ENCODE data around the gene RSL24D1. TPM values are rescaled to one million over a fixed set of nuclear protein-coding genes. Genes with fewer than 3 reads are reported as not detected.

The RSL24D1 gene
- total RNA-seq, 1 experiment from 2014 or later = 149 TPM

DNA sequence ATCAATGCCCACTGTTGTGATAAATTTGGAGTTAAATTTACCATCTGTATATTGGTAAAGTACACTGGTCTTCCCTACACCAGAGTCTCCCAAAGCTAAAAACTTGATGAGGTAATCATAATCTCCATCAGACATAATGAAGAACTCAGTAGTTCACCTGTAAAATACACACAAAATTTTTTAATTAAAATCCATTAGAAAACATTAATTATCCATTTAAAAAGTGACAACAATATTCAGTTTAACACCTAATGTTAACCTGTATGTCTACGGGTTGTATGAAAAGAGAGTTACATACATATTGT, 38.0 kb upstream of the RSL24D1 start:
- no peaks in the 10 kb centered on the region for H3K36me3 ChIP-seq (ENCODE audit: control insufficient read depth in 1 of 2, insufficient read depth in 2 of 2, low read length in 2 of 2)
- no peaks in the 10 kb centered on the region for H3K9me2 ChIP-seq (ENCODE audit: insufficient read depth)
- no peaks in the 10 kb centered on the region for H4K20me1 ChIP-seq (ENCODE audit: insufficient read depth)
- intact Hi-C loops (cut with micrococcal nuclease) = no loop called here
- H3K9ac ChIP-seq (ENCODE audit: low read length) = no peak overlapping the region
- ChIA-PET RAD21 (ENCODE audit: low non-redundant PET in 1 of 2, low total read pairs in 2 of 2, uncharacterized antibody in 2 of 2, unreplicated experiment in 2 of 2) (no interaction called here), CTCF (no interaction called here), POLR2A (no interaction called here)
- DNase-seq (ENCODE audit: low read depth, low spot score) (no peak), ATAC-seq (no peak)
- BruUV-seq (replicated peaks) = no TSS peak
- H3K4me2 ChIP-seq (ENCODE audit: low read length) = no peak overlapping the region
- no peak overlapping the region for H2AFZ ChIP-seq (ENCODE audit: low read depth, low read length, poor library complexity, severe bottlenecking)
- no peaks in the 10 kb centered on the region for H3K9me3 ChIP-seq (ENCODE audit: control insufficient read depth in 1 of 2, insufficient read depth in 1 of 2, low read depth in 1 of 2, low read length in 2 of 2)
- no peak overlapping the region for H3K27ac ChIP-seq (ENCODE audit: low read depth, low read length)
- H3K79me2 ChIP-seq (ENCODE audit: insufficient read depth, low read length) = no peaks in the 10 kb centered on the region
- no peaks in the 10 kb centered on the region for H3K4me1 ChIP-seq (ENCODE audit: control insufficient read depth in 1 of 2, insufficient read depth in 2 of 2, low read length in 2 of 2)
- TF ChIP-seq, protein P1, sequence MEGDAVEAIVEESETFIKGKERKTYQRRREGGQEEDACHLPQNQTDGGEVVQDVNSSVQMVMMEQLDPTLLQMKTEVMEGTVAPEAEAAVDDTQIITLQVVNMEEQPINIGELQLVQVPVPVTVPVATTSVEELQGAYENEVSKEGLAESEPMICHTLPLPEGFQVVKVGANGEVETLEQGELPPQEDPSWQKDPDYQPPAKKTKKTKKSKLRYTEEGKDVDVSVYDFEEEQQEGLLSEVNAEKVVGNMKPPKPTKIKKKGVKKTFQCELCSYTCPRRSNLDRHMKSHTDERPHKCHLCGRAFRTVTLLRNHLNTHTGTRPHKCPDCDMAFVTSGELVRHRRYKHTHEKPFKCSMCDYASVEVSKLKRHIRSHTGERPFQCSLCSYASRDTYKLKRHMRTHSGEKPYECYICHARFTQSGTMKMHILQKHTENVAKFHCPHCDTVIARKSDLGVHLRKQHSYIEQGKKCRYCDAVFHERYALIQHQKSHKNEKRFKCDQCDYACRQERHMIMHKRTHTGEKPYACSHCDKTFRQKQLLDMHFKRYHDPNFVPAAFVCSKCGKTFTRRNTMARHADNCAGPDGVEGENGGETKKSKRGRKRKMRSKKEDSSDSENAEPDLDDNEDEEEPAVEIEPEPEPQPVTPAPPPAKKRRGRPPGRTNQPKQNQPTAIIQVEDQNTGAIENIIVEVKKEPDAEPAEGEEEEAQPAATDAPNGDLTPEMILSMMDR (IDR thresholded peaks at IDR 0.05 in 2 of 3, conservative IDR thresholded peaks at IDR 0.05 in 1 of 3; ENCODE audit: borderline replicate concordance in 1 of 3, insufficient read depth in 1 of 3, low read depth in 2 of 3, low read length in 2 of 3) = no peak
- TF ChIP-seq SP1 (IDR thresholded peaks at IDR 0.05; ENCODE audit: low read depth) (no peak), SIN3A (IDR thresholded peaks at IDR 0.05; ENCODE audit: low read depth) (no peak), POLR2A (IDR thresholded peaks at IDR 0.05; ENCODE audit: borderline replicate concordance, extremely low read depth, insufficient read depth, insufficient read length) (no peak), EZH2 (IDR thresholded peaks at IDR 0.05) (no peak), ELF1 (IDR thresholded peaks at IDR 0.05; ENCODE audit: borderline replicate concordance, low read depth) (no peak), SRF (IDR thresholded peaks at IDR 0.05; ENCODE audit: low read depth) (no peak), FOSL1 (IDR thresholded peaks at IDR 0.05; ENCODE audit: low read depth) (no peak), ZNF274 (IDR thresholded peaks at IDR 0.05; ENCODE audit: low read depth, low read length) (no peak), JUND (IDR thresholded peaks at IDR 0.05) (no peak), POLR2AphosphoS5 (IDR thresholded peaks at IDR 0.05; ENCODE audit: low read depth, low read length) (no peak), ZFX (IDR thresholded peaks at IDR 0.05) (no peak), CEBPB (IDR thresholded peaks at IDR 0.05; ENCODE audit: low read depth) (no peak), YY1 (IDR thresholded peaks at IDR 0.05; ENCODE audit: extremely low read depth, insufficient replicate concordance, low read depth, low read length) (no peak), RAD21 (IDR thresholded peaks at IDR 0.05; ENCODE audit: low read depth) (no peak)
- TF ChIP-seq, protein P2, sequence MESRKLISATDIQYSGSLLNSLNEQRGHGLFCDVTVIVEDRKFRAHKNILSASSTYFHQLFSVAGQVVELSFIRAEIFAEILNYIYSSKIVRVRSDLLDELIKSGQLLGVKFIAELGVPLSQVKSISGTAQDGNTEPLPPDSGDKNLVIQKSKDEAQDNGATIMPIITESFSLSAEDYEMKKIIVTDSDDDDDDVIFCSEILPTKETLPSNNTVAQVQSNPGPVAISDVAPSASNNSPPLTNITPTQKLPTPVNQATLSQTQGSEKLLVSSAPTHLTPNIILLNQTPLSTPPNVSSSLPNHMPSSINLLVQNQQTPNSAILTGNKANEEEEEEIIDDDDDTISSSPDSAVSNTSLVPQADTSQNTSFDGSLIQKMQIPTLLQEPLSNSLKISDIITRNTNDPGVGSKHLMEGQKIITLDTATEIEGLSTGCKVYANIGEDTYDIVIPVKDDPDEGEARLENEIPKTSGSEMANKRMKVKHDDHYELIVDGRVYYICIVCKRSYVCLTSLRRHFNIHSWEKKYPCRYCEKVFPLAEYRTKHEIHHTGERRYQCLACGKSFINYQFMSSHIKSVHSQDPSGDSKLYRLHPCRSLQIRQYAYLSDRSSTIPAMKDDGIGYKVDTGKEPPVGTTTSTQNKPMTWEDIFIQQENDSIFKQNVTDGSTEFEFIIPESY (IDR thresholded peaks at IDR 0.05; ENCODE audit: extremely low read depth, insufficient replicate concordance, low read length) = no peak
- TF ChIP-seq, protein P3, sequence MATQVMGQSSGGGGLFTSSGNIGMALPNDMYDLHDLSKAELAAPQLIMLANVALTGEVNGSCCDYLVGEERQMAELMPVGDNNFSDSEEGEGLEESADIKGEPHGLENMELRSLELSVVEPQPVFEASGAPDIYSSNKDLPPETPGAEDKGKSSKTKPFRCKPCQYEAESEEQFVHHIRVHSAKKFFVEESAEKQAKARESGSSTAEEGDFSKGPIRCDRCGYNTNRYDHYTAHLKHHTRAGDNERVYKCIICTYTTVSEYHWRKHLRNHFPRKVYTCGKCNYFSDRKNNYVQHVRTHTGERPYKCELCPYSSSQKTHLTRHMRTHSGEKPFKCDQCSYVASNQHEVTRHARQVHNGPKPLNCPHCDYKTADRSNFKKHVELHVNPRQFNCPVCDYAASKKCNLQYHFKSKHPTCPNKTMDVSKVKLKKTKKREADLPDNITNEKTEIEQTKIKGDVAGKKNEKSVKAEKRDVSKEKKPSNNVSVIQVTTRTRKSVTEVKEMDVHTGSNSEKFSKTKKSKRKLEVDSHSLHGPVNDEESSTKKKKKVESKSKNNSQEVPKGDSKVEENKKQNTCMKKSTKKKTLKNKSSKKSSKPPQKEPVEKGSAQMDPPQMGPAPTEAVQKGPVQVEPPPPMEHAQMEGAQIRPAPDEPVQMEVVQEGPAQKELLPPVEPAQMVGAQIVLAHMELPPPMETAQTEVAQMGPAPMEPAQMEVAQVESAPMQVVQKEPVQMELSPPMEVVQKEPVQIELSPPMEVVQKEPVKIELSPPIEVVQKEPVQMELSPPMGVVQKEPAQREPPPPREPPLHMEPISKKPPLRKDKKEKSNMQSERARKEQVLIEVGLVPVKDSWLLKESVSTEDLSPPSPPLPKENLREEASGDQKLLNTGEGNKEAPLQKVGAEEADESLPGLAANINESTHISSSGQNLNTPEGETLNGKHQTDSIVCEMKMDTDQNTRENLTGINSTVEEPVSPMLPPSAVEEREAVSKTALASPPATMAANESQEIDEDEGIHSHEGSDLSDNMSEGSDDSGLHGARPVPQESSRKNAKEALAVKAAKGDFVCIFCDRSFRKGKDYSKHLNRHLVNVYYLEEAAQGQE (IDR thresholded peaks at IDR 0.05; ENCODE audit: low read depth) = no peak
- TF ChIP-seq, protein P4, sequence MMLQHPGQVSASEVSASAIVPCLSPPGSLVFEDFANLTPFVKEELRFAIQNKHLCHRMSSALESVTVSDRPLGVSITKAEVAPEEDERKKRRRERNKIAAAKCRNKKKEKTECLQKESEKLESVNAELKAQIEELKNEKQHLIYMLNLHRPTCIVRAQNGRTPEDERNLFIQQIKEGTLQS (IDR thresholded peaks at IDR 0.05) = no peak
- no peaks in the 10 kb centered on the region for H3K27me3 ChIP-seq (ENCODE audit: insufficient read depth, low read length)
- H3K4me3 ChIP-seq (replicated peaks in 1 of 2; ENCODE audit: low read depth in 1 of 2, low read length in 2 of 2) = no peak overlapping the region
